Measurements from ENCODE around the gene SGTA.

Gene SGTA

DNA sequence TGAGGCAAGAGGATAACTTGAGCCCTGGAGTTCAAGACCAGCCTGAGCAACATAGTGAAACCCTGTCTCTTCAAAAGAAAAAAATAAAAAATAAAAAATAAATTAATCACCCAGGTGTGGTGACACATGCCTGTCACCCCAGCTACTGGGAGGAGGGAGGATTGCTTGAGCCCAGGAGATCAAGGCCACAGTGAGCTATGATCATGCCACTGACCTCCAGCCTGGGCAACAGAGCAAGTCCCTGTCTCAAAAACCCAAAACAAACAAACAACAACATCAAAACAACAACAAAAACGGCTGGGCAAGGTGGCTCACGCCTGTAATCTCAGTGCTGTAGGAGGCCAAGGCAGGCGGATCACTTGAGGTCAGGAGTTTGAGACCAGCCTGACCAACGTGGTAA is 39.0 kb downstream of the SGTA start:
- no peak for DNase-seq

DNA sequence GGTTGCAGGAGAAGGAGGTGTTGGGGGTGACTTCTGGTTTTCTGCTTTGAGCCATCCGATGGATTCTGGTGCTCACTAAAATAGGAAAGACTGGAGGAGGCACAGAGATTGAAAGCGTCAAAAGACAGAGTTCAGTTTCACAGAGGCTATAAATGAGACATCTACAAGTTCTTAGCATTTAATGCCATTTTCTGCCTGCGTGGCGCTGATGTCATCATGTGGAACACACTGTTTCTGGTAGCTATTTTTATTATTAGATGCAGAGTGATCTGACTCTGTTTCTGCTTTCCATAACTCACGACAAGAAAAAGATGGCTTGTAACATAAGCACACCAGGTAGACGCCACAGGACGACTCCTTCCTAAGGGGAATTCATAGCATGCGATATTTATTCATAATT is 40.0 kb downstream of the SGTA start:
- no peak for DNase-seq

- no peak for DNase-seq
These were observed 42.8 kb downstream of the SGTA start for GRCh38 chr19:2740314-2740656.

- DNase-seq, result peak; percentile 95
These were observed 43.3 kb downstream of the SGTA start, which contains the start of gene SLC39A3 for GRCh38 chr19:2739602-2740313. SLC39A3 (minus strand) TSS chr19:2740017; CDS start chr19:2737257, 2,760 bp downstream.

GRCh38 chr19:2736550-2737190 is 46.4 kb downstream of the SGTA start:
- DNase-seq, result no peak

DNA sequence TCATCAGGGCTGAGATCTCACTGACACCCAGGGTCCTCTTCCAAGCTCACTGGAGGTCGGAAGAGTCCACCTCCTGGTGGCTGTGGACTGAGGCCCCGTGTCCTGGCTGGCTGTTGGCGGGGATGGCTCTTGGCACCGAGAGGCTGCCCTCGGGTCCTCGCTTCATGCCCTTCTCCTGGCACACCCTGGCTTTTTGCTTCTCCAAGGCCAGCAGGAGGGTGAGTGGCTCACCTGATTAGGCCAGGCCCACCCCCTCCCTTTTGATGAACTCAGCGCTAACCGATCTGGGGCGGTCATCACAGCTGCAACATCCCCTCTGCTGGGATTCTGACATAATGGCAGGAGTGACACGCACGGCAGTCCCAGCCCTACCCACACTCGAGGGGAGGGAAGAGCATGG is 47.7 kb downstream of the SGTA start:
- no peak for DNase-seq

- no peak for DNase-seq
These were observed 48.3 kb downstream of the SGTA start for GRCh38 chr19:2734589-2735288.

GRCh38 chr19:2733930-2734588 is 49.0 kb downstream of the SGTA start:
- no peak for DNase-seq

DNA sequence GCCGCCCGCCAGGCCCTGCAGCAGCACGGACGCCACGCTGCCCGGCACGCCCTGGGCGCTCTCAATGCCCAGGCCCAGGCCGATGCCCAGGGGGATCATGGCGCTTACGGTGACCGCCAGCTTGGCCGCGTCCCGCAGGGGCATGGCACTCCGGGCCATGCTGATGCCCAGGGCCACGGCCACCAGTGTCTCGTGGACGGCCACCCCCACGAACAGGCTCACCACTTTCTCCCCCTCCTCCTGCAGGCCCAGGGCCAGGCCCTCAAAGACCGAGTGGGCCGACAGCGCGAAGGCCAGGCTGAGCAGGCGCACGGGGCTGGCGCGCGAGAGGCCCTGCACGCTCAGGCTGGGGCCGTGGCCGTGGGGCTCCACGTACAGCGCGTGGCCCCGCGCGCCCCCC is 50.2 kb downstream of the SGTA start:
- DNase-seq, result no peak

- DNase-seq, result no peak
These were observed 50.8 kb downstream of the SGTA start for GRCh38 chr19:2732157-2732725.

GRCh38 chr19:2731181-2731995 is 51.7 kb downstream of the SGTA start:
- DNase-seq, result no peak

DNA sequence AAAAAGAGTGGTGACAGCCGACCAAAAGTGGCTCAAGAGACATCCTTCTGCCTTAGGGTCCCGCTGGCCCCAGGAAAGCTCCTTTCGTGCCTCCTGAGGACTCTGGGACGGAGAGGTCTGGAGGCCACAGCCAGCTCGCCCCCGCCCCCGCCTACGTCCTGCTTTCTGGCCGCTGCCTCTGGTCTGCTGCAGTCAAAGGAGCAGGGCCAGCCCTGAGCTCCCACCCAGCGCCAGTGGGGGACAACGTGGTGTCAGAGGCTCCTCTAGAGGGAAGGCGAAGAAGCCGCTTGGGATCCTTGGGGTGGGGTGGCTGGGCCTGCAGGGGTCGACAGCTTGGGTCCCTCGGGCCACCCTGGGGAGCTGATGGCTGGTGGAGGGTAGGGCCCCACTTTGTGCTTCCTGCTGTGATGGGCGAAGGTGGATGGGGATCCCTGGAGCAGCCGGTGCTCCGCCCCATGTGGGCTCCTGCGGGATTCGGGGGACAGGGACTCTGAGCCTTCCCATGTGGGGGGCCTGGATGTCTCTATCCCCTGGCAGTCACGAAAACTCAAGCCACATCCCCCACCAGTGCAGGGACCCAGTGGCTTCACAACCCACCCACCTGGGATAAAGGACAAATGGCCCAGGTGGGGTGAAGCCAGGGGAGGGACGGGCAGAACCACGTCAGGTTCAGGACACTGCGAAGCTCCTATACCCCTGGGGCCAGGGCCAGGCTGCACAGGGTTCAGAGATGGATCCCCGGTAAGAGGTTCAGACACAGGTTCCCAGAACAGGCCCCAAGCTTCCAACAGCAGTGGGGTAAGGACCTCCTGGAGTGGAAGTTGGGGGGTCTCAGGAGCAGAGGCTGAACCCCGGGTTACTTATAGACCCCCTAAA is 52.9 kb downstream of the SGTA start:
- no peak for DNase-seq

- no peak for DNase-seq
These were observed 54.2 kb downstream of the SGTA start for GRCh38 chr19:2728783-2729387.

DNA sequence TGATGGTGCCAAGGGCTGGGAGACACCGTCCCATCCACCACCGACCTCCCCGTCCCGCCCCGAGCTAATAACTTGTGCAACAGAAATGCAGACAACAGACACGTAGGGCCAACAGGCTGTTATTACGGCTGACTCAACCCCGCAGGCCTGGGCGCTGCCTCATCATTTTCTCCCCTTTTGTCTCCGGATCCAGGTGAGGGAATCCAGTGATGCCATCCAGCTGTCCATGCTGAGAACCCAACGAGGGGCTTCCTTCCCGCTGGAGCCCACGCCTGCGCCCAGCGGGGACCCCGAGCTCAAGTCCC is 55.5 kb downstream of the SGTA start:
- DNase-seq, result no peak

DNA sequence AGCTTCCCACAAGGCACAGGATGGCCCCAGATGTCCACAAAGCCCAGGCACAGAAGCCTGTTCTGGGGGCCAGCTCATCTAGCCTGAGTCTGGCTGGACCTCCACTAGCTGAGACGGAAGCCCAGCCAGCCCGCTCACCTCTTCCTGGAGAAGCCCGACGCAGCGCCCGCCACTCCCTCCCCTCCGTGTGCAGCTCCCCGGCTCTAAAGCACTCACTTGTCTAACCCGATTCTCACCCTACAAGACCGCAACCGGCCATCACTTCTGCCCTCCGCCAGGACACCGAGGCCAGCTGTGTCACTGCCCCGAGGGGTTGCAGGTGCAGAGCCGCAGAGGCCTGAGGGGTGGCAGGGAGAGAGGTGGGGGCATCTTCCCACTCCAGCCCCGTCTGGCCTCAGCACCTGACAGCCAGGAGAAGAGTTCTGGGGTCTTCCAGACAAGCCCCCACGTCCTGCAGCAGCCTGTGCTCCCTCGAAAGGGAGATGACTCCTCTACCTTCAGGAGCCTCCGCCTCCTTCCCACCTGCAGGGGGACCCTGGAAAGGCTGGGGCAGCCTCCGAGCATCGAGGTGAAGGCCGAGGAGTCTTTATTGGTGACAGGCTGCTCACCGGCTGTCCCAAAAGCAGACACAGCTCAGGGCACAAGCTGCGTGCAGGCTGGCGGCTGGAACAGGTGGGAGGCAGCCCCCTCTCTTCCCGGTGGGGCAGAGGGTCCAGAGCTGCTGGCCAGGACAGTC is 56.0 kb downstream of the SGTA start:
- no peak for DNase-seq

DNA sequence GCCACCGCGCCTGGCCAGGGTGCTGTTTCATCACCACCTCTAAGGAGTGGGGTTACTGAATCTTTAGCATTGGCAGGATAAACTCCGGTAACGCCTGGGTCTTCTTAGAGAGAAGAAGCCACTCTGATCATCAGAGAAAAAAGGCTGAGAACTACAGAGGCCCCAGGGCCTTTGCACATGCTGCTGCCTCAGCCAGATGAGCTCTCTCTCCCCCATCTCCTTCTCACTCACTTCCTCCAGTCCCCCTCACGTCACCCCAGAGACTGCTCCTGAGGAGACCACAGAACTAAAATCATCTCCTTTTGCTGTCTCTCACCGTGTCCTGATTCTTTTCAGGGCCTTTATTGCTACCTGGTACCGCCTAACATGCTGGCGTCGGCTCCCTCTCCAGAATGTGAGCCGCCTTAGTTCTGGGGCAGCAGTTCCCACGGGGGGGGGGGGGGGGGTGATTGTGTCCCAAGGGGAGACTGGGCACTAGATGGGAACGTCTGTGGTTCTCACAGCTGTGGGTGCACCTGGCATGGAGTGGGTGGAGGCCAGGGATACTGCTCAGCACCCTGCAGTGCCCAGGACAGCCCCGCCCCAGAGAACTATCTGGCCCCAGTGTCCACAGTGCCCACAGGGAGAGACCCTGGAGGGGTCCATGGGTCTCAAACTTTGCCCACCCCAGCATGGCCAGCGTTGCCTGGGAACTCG is 56.8 kb downstream of the SGTA start:
- no peak for DNase-seq

GRCh38 chr19:2724148-2724557 is 58.9 kb downstream of the SGTA start:
- DNase-seq, result no peak

DNA sequence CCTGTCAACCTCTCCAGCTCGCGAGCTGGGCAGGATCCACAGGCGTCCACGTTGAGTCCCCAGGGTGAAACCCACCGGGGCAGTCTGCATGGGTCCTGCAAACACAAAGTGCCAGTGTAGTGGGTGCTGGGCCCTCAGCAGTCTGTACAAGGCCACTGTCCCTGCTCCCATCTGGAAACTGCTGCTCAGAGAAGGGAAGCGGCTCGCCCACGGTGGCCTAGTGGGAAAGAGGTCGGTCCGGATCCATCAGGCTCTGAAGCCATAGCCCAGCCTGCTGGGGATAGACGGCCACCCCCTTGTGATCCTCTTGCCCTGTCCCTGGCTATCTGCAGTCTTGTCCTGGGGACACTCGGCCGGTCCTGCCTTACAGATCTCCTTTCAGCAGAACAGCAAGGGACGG is 59.3 kb downstream of the SGTA start:
- DNase-seq, result no peak

DNA sequence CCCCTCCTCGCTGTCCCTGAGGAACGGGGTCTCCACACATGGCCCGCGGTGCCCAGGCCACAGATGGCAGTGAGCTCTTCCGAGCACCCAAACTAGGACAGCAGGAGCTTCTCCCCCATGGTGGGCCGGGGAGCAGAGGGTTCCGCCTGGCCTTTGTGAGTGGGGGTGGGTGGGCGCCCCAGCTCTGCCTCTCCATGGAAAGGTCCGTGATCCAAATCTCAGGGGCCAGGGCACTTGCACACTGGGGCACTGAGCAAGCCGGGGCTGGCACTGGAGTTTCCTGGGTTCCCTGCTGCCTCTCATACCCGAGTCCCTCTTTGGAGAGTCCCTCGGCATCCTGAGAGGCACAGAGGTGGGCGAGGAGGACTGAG is 59.7 kb downstream of the SGTA start:
- DNase-seq, result no peak

Measured in amniotic stem cell (primary cell).